ENCODE data around the gene TEKT2. TPM values are rescaled to one million over a fixed set of nuclear protein-coding genes. Genes with fewer than 3 reads are reported as not detected.

TEKT2 gene
- total RNA-seq, 4 donors from 2014 or later, result not detected

DNA sequence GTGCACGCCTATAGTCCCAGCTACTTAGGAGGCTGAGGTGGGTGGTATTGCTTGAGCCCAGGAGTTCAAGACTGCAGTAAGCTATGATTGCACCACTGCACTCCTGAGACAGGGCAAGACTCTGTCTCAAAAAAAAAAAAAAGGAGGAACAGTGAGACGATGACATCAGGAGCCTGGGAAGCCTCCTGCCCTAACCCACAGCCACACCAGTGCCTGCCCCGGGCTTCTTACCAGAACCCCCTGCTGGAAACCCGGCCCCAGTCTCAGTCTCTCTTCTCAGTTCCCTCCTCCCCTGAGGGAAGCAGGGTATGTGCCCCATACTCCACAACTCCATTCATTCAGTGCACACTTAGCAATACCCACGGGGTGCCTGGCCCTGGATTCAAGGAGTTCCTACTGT, 32.0 kb downstream of the TEKT2 start:
- no peak overlapping the region for H3K27ac ChIP-seq
- no peaks in the 10 kb centered on the region for H3K36me3 ChIP-seq
- no peak overlapping the region for H3K4me3 ChIP-seq
- no peak for DNase-seq
- H3K9me3 ChIP-seq, result no peaks in the 10 kb centered on the region
- TF ChIP-seq POLR2A (IDR thresholded peaks at IDR 0.05), result no peak
- TF ChIP-seq, protein P1, sequence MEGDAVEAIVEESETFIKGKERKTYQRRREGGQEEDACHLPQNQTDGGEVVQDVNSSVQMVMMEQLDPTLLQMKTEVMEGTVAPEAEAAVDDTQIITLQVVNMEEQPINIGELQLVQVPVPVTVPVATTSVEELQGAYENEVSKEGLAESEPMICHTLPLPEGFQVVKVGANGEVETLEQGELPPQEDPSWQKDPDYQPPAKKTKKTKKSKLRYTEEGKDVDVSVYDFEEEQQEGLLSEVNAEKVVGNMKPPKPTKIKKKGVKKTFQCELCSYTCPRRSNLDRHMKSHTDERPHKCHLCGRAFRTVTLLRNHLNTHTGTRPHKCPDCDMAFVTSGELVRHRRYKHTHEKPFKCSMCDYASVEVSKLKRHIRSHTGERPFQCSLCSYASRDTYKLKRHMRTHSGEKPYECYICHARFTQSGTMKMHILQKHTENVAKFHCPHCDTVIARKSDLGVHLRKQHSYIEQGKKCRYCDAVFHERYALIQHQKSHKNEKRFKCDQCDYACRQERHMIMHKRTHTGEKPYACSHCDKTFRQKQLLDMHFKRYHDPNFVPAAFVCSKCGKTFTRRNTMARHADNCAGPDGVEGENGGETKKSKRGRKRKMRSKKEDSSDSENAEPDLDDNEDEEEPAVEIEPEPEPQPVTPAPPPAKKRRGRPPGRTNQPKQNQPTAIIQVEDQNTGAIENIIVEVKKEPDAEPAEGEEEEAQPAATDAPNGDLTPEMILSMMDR (IDR thresholded peaks at IDR 0.05), result no peak
- H3K27me3 ChIP-seq, result no peaks in the 10 kb centered on the region
- no peaks in the 10 kb centered on the region for H3K4me1 ChIP-seq

DNA sequence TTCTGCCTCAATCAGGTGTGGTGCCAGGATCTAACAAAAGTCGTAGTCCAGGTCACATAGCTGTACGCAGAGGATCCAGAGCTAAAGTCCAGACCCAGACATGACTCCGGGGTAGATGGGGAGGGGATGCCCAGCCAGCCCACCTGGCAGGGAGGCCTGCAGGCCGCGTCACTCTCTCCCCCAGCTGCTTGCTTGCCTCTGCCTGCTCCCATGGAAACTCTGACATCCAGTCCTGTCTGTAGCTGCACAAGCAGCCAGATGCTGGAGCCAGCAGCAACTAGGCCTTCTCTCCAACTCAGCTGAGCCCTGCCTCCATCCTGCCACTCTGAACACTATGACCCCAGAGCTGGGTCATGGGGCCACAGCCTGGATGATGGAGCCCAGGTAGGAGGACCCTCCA, 33.0 kb downstream of the TEKT2 start:
- Histone ChIP-seq H3K27ac (no peak overlapping the region), H3K36me3 (no peaks in the 10 kb centered on the region), H3K4me1 (no peaks in the 10 kb centered on the region), H3K4me3 (no peak overlapping the region), H3K27me3 (no peaks in the 10 kb centered on the region), H3K9me3 (no peaks in the 10 kb centered on the region)
- no peak for DNase-seq
- no peak for TF ChIP-seq POLR2A (IDR thresholded peaks at IDR 0.05)
- TF ChIP-seq, protein P1 (IDR thresholded peaks at IDR 0.05), result no peak

DNA sequence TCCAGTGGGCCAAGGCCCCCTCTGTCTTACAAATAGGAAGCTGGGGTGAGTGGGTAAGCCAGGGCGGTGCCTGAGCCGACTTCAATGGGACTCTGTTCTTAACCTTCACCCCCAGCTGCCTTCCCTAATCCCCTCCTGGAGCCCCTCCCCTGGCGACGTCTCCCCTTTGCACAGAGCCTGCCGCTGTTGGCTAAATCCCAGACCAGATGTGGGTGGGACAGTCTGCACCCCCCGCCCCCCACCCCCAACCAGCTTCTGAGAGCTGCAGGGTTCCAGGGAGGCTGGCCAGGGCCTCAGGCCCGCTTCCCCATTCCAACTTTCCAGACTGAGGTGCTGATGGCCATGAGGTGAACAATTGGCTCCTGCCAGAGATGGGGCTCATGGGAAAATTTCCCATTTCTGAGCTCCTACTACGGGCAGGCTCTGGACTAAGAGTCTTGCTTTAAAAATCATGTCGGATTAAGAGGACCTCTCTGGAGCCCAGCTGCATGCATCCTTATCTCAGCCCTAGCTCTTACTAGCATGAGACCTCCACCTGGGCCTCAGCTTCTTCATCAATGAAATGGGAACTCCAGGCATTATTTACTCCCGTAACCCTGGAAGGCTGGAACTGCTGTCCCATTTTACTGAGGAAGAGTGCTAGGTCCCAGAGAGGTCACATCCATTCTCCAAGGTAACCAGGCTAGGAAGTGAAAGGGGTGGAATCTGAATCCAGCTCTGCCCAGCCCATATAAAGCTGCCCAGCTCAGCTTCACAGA, 34.7 kb downstream of the TEKT2 start:
- TF ChIP-seq POLR2A (IDR thresholded peaks at IDR 0.05), result no peak
- TF ChIP-seq, protein P1 (IDR thresholded peaks at IDR 0.05), result no peak
- no peak overlapping the region for H3K27ac ChIP-seq

DNA sequence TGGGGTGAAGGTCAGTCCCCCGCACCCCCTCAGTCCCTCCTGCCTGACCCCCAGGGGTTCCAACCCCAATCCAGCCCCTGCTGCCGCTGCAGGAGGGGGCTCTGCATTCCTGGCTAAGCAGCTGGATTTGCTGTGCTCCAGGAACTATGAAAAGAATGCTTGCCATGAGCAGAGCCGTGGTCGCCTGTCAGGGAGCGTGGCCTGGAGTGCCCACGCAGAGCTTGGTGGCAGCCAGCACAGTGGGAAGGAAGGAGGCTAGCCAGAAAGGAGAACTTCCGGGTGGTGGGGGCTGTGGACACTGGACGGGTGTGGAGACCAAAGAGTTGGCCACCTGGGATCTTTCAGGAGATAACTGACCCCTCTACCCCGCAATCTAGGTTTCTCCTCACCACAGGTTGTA, 35.6 kb downstream of the TEKT2 start:
- Histone ChIP-seq H3K36me3 (no peaks in the 10 kb centered on the region), H3K27ac (no peak overlapping the region), H3K4me1 (no peaks in the 10 kb centered on the region), H3K4me3 (no peak overlapping the region), H3K9me3 (no peaks in the 10 kb centered on the region), H3K27me3 (no peaks in the 10 kb centered on the region)
- TF ChIP-seq POLR2A (IDR thresholded peaks at IDR 0.05), result no peak
- TF ChIP-seq, protein P1 (IDR thresholded peaks at IDR 0.05), result no peak
- DNase-seq, result no peak

More for the DNA sequence above, 34.7 kb downstream of the TEKT2 start:
- no peaks in the 10 kb centered on the region for H3K36me3 ChIP-seq
- no peaks in the 10 kb centered on the region for H3K9me3 ChIP-seq
- no peak for DNase-seq
- H3K27me3 ChIP-seq, result no peaks in the 10 kb centered on the region
- H3K4me1 ChIP-seq, result no peaks in the 10 kb centered on the region
- no peak overlapping the region for H3K4me3 ChIP-seq

DNA sequence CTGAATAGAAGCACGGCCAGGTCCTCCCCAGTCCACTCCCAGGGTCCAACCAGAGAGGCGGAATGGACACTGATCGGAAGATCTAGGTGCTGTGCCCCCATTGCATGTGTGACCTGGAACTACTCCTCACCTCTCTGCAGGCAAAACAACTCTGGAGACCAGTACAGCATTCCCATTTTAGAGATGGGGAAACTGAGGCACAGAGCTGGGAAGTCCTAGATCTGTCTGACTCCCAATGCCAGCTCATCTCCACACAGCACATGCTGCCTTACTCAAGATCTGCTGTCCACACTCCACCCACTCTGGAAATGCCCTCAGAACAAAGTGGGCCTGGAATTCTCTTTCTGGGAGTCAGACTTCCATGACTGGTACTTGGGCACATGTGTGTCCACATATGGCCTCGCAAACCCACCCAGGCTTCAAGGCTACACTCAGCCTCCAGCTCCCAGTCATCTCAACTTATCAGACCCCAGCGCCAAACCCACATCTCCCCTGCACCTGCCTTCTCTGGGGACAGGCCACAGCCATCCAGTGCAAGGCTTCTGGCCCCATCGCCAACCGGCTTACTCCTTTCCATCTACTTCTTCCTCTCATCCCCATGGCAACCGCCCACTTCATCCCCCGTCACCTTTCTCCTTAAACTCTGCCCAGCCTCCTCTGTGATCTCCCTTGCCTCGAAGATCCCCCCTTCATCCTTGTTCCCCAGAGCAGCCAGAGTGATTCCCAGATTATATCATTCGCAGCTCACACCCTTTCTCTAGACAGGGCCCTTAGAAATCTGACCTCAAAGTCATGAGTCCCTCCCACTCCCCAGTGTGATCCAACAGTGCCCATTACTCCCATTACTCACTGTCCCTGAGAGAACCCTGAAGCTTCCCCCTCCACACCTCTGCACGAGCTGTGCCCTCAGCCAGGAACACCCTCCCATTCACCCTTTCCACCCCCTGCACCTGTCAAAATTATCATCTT, 38.5 kb downstream of the TEKT2 start:
- Histone ChIP-seq H3K9me3 (no peaks in the 10 kb centered on the region), H3K27ac (peak overlapping the region in 1 of 4 donors; percentile 52), H3K4me1 (peaks cover 0 to 5% (median 0%) of the 10 kb centered on the region in 4 donors), H3K27me3 (peaks cover 0 to 7% of the 10 kb centered on the region in 2 donors), H3K4me3 (no peak overlapping the region), H3K36me3 (no peaks in the 10 kb centered on the region)
- TF ChIP-seq, protein P1 (IDR thresholded peaks at IDR 0.05), result no peak
- no peak for TF ChIP-seq POLR2A (IDR thresholded peaks at IDR 0.05)
- DNase-seq, result no peak

Data from Peyer's patch (tissue), 4 donors.